Adipose tissue (tissue), 3 donors: ENCODE results near the gene CNTLN. TPM values are rescaled to one million over a fixed set of nuclear protein-coding genes. Genes with fewer than 3 reads are reported as not detected.
"Not testable (repeated sequence)": the region's sequence is repeated elsewhere in the genome, so short reads cannot be mapped to it uniquely, and the experiment has no call there.

ENCODE experiments used
- H3K27ac ChIP-seq: one replicate; pipeline ENCODE4 v1.5.1; 2013; ENCODE audit warnings: low read depth, low read length
- WGBS, 3 donors: extraction: QIAGEN DNeasy Blood & Tissue Kit; methylation state at CpG; one replicate each; pipeline ENCODE4 v1.1.7; 2013; 5-methylcytosine and 5-hydroxymethylcytosine counted together
- polyA plus RNA-seq, 3 donors: library from polyadenylated mRNA; stranded (reverse); fragments of 200-250 nt; gene quantifications; one replicate each; pipeline ENCODE4 v1.2.3, GENCODE V29; 2013
- donor health status: healthy with polysubstance abuse.
- donor health status: Bipolar disorder and iron deficiency.
- donor health status: healthy.

CNTLN gene
- polyA plus RNA-seq, 3 donors: 1.3 to 6.4 (median 2.5) TPM

DNA sequence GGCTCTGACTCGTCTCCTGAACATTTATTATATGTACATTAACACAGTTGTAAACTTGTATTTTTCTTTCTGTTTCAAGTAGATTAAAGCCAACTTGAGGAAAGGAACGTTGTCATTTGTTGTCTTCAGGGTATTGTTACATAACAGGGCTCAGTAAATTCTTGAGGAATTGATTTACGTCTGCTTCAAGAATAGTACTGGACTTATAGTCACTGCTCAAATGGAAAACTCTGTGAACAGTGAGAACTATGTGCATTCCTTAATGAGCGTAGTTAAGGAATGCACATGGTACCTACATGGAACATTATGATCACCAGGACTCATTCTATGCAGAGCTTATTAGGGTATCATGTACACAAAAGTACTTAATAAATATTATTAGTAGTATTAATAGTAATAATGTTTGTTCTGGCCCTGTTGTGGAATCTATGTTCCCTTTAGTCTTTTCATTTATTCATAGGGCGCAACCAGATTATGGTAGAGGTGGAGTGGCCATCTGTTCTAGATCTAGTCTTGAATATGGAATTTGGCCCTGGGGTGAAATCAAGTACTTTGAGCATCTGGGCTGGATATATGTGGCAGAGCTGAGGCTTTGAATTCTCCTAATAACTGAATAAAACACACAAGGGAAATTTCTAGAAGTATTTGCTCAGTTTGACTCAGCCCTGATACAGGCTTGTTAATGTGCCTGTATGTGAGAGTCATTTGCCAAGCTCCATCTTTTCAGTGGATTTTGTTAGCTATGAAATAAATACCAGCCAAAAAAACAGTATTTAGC is 335.4 kb downstream of the CNTLN start:
- WGBS, 3 donors: 90 to 95% (median 94%) methylated on average over 5 of the region's 5 CpGs
- no peak overlapping the region for H3K27ac ChIP-seq

DNA sequence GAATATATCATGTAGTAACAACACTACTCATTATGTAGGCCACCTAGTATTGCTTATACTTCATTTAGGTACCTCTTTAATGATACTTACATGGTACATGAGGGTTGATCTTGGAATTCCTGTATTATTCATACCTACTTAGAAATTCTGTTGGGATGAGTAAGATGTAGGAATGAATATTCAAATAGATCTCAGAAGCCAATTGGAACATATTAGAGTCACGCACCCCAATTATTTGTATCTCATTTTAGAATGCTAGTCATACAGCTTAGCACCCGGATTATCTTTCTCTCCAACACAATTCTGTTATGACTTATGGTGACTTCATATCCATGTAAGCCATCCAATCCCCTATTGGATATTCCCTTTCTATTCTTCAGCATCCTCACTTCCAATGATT is 337.3 kb downstream of the CNTLN start:
- 95 to 97% (median 97%) methylated on average over 2 of the region's 2 CpGs for WGBS, 3 donors
- H3K27ac ChIP-seq: no peak overlapping the region

DNA sequence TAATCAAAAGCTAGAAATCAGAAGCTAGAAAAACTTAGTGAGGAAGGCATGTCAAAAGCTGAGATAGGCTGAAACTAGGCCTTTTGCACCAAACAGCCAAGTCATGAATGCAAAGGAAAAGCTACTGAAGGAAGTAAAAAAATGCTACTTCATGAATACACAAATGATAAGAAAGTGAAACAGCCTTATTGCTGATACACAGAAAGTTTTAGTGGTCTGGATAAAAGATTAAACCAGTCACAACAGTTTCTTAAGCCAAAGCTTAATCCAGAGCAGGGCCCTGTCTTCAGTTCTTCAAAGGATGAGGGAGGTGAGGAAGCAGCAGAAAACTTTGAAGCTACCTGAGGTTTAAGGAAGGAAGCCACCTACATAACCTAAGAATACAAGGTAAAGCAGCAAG is 341.6 kb downstream of the CNTLN start:
- no peak overlapping the region for H3K27ac ChIP-seq

DNA sequence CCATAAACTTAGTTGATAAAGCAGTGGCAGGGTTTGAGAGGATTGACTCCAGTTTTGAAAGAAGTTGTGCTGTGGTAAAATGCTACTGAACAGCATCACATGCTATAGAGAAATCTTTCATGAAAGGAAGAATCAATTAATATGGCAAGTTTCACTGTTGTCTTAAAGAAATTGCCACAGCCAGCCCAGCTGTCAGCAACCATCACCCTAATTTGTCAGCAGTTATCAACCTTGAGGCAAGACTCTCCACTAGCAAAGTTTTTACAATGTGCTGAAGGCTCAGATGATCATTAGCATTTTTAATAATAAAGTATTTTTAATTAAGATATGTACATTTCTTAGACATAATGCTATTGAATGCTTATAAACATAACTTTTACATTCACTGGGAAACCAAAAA is 343.0 kb downstream of the CNTLN start:
- H3K27ac ChIP-seq: no peak overlapping the region

DNA sequence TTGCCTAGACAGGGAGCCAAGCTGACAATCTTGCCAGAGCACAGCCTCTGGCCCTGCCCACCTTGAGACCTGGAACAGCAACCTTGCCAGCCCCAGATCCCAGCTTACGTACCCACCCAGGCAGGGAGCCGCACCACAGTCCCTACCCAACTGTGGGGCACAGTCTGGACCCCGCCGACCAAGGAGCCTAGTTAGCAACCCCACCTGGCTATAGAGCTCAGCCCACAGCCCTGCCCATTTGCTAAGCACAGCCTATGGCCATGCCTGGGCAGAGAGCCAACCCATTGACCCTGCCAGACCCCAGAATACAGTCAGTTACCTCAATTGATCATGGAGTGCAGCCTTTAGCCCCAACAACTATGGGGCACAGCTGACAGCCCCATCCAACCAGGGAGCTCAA is 346.1 kb downstream of the CNTLN start:
- no peak overlapping the region for H3K27ac ChIP-seq
- WGBS, 3 donors: 96 to 99% (median 99%) methylated on average over 4 of the region's 4 CpGs

DNA sequence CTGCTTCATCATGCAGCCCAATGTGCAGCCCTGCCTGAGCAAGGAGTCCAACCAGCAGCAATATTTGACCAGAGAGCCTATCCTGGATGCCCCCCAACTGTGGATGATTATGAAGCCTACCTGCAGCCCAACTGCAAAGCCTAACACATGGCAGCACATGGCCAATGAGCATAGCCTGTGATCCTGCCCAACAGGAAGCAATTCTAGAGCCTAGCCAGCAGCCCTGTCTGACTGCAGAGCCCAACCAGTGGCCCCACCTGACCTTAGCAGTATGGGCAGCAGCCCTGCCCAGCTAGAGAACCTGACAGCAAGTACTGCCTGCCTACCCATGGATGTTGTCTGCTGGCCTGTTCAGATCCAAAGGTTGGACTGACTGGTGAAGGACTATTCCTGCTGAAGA is 346.7 kb downstream of the CNTLN start:
- no peak overlapping the region for H3K27ac ChIP-seq

DNA sequence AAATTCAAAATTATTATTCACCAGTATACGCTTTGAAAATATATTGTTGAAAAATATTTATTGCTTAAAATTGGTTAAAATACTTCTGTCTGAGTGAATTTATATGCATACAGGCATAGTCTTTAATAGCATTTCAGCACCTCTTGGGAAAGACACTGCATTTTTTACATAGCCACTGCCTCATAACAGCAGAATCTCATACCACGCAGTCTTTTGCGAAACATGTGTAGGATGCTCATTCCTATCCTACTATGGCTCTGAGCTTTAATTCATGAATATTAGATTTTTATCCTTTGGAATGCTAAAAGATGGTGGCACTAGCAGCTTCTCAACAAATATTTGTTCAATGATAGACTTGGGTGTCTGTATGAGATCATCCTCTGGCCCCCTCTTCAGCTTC is 350.1 kb downstream of the CNTLN start:
- H3K27ac ChIP-seq: no peak overlapping the region
- 98 to 99% (median 98%) methylated on average over 3 of the region's 3 CpGs for WGBS, 3 donors

DNA sequence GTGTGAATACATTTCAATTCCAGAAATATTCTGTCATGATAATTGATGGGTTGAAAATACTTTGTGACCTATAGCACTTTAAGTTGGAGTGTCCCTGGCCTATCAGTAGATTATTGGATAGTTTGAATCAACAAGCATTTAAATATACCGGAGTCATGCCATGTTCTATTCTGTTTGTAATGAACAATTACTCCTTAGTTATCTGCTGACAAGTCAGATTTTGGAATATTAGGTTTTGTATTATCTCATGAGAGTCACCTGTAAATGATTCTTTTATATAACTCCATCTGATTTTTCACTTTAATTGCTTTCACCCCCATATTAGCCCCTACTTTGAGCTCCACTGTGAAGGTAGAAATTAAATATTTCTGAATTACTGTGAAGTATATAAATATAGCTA is 351.6 kb downstream of the CNTLN start:
- no peak overlapping the region for H3K27ac ChIP-seq
- whole genome bisulfite sequencing, 3 donors: 88 to 97% (median 94%) methylated on average over 1 of the region's 1 CpG

DNA sequence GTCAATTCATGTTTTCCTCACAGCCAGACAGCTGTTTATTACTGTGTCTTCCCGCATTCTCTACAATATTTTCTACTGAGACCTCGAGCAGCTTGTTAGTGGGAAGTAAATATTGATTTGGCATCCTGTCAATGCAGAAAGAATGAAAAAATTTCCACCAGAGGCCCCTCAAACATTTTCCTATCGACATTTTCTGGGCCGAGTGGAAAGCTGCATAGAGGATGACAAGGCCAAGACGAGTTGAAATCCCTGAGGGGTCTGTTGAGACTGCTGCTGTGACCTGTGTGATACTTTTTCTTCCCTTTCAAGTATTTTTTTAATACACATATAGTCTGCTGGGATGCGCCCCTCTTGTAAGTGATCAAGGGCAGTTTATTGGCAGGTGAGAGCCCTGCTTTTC is 352.6 kb downstream of the CNTLN start:
- H3K27ac ChIP-seq: no peak overlapping the region
- 65 to 79% (median 69%) methylated on average over 6 of the region's 6 CpGs for WGBS, 3 donors

DNA sequence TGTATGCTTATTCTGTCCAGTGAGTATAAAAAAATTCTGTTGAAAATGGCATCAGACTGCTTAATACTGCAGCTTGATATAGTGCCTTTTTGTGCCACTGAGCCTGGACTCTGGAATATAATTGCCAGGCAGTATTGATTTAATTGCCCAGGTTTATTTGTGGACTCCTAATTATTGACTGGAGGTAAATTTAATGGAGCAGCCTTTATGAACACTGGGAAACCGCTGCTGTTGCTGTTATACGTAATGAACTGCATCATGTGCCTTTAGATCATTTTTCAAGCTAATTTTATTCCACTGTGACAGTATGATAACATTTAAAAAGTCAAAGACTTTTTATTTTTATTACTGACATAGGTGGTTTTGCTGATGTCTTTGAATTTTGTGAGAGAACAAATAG is 353.8 kb downstream of the CNTLN start:
- 91 to 98% (median 94%) methylated on average over 2 of the region's 2 CpGs for WGBS, 3 donors

DNA sequence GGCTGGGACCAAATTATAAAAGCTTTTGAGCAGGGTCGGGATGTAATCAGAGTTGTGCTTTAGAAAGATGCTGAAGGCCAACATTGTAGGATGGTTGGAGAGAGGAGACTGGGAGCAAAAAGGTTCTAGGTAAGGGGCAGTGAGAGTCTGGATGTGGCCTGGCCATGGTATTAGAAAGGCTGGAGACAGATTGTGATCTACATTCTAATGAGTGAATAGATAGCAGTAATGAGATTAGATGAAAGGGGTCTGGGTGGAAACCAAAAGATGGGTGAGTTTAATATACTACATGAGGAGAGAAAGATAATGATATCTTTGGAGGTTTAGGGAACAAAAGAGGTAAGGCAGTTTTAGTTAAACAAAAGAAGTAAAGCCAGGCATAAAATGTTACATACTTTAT is 355.3 kb downstream of the CNTLN start:
- no peak overlapping the region for H3K27ac ChIP-seq
- WGBS, 3 donors: 88 to 95% (median 89%) methylated on average over 1 of the region's 1 CpG

More for the DNA sequence above, 353.8 kb downstream of the CNTLN start:
- no peak overlapping the region for H3K27ac ChIP-seq

DNA sequence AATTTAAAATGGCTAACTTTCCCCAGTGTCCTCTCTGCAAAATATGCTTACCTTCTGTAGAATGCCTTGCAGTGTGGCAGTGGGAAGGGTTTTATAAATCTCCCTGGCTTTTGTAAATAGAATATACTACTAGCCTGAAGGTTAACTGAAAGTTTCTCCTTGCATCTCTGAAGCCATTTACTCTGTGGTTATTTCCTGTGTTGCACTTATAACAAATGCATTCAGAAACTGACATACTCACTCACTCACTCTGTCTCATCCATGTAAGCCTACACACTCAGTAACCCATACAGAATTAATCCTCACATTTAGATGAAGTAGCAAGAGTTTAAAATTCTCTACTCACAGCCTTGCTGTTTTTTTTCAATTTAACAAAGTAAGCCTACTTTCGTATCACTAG is 356.9 kb downstream of the CNTLN start:
- H3K27ac ChIP-seq: no peak overlapping the region
- WGBS, 3 donors: 94 to 95% (median 95%) methylated on average over 1 of the region's 1 CpG

DNA sequence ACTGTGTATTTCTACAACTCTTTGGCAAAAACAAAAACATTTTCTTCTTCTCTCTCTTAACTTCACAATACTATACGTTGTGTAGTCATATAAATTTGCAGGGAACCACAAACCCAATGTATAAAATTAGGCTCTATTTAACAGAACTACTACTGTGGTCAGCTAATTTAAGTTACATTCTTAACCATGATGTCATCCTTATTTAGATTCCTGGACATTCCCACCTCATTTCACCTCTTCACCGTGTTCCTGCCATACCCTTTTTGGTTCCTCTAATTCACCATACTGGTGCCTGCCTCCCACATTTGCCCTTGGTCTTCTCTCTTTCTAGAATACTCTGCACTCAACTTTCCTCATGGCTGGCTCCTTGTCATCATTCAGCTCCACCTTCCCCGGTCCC is 368.4 kb downstream of the CNTLN start:
- WGBS, 3 donors: 92 to 98% (median 97%) methylated on average over 3 of the region's 3 CpGs
- no peak overlapping the region for H3K27ac ChIP-seq

DNA sequence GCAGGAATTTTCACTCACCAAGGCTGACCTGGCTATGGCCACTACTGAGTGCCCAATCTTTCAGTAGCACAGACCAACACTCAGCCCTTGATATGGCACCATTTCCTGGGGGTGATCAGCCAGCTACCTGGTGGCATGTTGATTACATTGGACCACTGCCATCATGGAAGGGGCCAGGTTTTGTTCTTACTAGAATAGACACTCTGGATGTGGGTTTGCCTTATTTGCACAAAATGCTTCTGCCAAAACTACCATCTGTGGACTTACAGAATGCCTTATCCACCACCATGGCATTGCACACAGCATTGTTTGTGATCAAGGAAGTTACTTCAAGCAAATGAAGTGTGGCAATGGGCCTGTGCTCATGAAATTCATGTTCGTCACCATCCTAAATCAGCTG is 374.3 kb downstream of the CNTLN start:
- WGBS, 3 donors: 85 to 91% (median 86%) methylated on average over 1 of the region's 1 CpG

DNA sequence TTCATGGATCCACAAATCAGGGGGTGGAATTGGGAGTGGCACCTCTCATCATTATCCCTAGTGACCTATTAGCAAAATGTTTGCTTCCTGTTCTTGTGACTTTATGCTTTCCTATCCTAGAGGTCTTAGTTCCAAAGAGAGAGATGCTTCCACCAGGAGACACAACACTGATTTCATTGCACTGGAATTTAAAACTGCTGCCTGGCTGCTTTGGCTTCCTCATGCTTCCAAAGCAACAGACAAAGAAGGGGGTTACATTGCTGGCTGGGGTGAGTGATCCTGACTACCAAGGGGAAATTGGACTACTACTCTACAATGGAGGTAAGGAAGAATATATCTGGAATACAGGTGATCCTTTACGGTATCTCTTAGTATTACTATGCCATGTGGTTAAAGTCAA is 374.9 kb downstream of the CNTLN start:
- 89 to 97% (median 93%) methylated on average over 1 of the region's 1 CpG for WGBS, 3 donors
- no peak overlapping the region for H3K27ac ChIP-seq

More for the DNA sequence above, 374.3 kb downstream of the CNTLN start:
- H3K27ac ChIP-seq: no peak overlapping the region

DNA sequence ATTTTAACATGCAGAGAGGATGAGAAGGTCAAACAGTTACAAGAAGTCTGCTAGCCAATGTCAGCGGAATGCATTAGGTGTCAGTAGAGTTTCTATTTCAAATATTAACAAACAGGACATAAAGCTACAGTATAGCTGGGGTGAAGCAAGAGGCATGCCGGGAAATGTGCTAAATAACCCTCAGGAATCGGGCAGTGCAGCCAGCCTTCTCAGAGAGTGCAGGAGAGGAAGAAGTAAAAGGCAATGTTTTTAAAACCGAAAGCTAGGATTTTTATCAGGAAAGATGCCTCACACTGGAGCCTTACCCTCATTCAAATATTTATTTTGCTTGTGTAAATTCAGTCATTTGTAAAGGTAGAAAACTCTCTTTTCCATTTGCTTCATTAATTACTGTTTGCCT is 384.9 kb downstream of the CNTLN start:
- H3K27ac ChIP-seq: no peak overlapping the region

DNA sequence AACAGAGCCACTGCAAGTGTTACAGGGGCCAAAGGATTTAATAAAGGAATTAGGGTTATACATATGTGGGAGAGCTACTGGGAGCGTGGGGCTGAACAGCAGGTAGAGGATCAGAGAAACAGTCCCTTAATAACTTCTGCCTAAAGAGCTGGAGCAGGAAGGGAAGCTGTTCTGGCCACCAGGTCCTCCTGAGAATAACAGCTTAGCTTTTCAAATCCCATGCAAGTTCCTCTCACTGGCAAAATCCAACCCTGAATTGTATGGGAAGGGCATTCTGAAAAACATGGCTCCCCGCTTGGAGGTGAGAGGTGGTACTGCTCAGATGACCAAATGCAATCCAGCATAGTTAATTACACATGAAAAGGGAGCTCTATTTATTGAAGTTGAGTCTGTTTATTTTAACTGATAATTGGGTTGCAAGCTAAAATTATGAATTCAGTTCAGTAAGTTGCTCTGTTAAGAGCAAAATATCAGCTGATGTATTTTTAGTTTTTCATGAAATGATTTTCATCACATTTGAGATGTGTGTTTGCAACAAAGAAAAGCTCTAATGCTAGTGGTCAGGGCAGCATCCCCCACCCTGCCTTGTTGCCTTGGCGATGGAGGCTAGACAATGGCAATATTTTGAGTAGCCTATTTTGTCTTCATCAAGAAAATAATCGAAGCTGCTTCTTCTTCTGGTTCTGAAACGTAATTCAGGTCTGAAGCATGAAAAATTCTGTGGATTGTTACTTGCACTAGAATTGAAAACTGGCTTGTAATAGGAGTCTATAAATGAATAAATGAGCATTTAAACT is 385.6 kb downstream of the CNTLN start:
- 82 to 87% (median 87%) methylated on average over 5 of the region's 5 CpGs for WGBS, 3 donors
- H3K27ac ChIP-seq: no peak overlapping the region

More for the DNA sequence above, 384.9 kb downstream of the CNTLN start:
- 8 to 31% (median 21%) methylated on average over 4 of the region's 4 CpGs for WGBS, 3 donors

DNA sequence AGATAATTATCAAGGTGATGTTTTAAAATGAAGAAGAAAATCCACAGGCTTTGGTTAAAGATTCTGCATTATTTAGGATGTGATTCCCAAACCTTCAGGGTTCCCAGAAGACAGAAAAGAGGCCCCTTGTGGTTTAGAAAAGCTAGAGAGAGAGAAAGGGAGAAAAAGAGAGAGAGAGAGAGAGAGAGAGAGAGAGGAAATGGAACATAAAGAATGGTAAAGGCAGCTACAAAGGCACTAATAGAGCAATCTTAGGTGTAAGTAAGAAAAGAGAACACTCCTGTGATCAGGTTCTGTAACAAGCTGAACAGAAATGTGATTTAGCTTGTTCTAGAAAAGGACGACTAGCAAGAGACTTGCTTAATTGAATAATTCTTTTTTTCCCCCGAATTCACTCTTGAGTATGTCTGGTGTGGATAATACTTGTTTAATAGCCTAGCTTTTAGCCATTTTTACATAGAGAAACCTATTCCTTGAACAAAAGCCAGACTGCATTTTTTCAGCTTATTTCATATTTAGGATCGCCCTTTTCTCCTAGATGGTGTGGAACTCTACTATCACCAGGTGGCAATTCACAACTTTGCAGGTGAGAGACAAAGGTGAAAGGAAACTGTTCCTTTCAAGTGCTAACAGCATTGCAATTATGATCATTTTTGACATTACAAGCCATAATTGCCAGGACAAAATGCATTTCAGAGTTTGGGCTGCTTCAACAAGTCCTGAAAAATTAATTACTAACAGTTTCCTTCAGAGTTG is 386.4 kb downstream of the CNTLN start:
- H3K27ac ChIP-seq: no peak overlapping the region
- WGBS, 3 donors: 76 to 89% (median 85%) methylated on average over 3 of the region's 3 CpGs

DNA sequence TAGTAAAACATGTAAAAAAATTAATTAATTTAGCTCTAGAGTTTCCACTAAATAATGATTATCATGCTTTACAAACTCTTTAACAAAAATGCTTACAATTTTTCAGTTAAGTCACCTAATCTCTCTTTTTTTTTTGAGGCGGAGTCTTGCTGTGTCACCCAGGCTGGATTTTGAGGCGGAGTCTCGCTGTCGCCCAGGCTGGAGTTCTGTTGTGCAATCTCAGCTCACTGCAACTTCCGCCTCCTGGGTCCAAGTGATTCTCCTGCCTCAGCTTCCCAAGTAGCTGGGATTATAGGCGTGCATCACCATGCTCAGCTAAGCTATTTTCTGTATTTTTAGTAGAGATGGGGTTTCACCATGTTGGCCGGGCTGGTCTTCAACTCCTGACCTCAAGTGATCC is 391.9 kb downstream of the CNTLN start:
- H3K27ac ChIP-seq: not testable (repeated sequence)
- 79 to 90% (median 80%) methylated on average over 7 of the region's 7 CpGs for WGBS, 3 donors
